Progenitor cell of endocrine pancreas (in vitro differentiated cells): ENCODE data around the gene TBC1D8. TPM values are rescaled to one million over a fixed set of nuclear protein-coding genes. Genes with fewer than 3 reads are reported as not detected.

Experiments
- DNase-seq: peaks from one replicate; pipeline ENCODE4 v3.0.0; 2021; ENCODE audit warnings: low spot score; ENCODE audit not compliant: unreplicated experiment
- H3K27ac Mint-ChIP-seq: 2 replicates; pipeline ENCODE4 v1.8.0; 2021; ENCODE audit warnings: mild to moderate bottlenecking, moderate library complexity, mixed read lengths
- H3K27me3 Mint-ChIP-seq: 2 replicates; pipeline ENCODE4 v1.8.0; 2021; ENCODE audit warnings: mixed read lengths
- H3K36me3 Mint-ChIP-seq: 2 replicates; pipeline ENCODE4 v1.8.0; 2022; ENCODE audit warnings: mixed read lengths; ENCODE audit not compliant: insufficient read depth
- H3K4me1 Mint-ChIP-seq: 2 replicates; pipeline ENCODE4 v1.8.0; 2021; ENCODE audit warnings: low read depth, mixed read lengths
- H3K4me3 Mint-ChIP-seq: 2 replicates; pipeline ENCODE4 v1.8.0; 2021; ENCODE audit warnings: low read depth, mild to moderate bottlenecking, moderate library complexity, mixed read lengths
- H3K9me3 Mint-ChIP-seq: 2 replicates; pipeline ENCODE4 v1.8.0; 2021; ENCODE audit warnings: low read depth, mixed read lengths
- CTCF ChIP-seq: fragments of 200-600 bp; sonication (generic); IDR thresholded peaks from one replicate; pipeline ENCODE4 v1.5.0; 2021; ENCODE audit warnings: antibody characterized with exemption, mild to moderate bottlenecking; ENCODE audit not compliant: unreplicated experiment
- total RNA-seq: library from RNA; stranded (reverse); gene quantifications from 2 replicates; pipeline ENCODE4 v1.2.1, GENCODE V29; 2021

Gene TBC1D8
- total RNA-seq, 1 donor from 2014 or later: 34.8 TPM

GRCh38 chr2:101149241-101150192, 1.7 kb downstream of the TBC1D8 start:
- DNase-seq: no peak

GRCh38 chr2:101148777-101149176, 2.4 kb downstream of the TBC1D8 start:
- H3K36me3 Mint-ChIP-seq: no peaks in the 10 kb centered on the region
- H3K4me1 Mint-ChIP-seq: peaks cover 44% of the 10 kb centered on the region
- no peak overlapping the region for H3K27ac Mint-ChIP-seq
- TF ChIP-seq CTCF: no peak
- H3K9me3 Mint-ChIP-seq: no peaks in the 10 kb centered on the region
- H3K27me3 Mint-ChIP-seq: peaks cover 17% of the 10 kb centered on the region
- peak overlapping the region; percentile 76 for H3K4me3 Mint-ChIP-seq
- no peak for DNase-seq

More at GRCh38 chr2:101149241-101150192, 1.7 kb downstream of the TBC1D8 start:
- Mint-ChIP-seq H3K27ac (peak overlapping the region; percentile 38), H3K4me3 (peak overlapping the region; percentile 76), H3K27me3 (peaks cover 17% of the 10 kb centered on the region), H3K9me3 (no peaks in the 10 kb centered on the region), H3K36me3 (no peaks in the 10 kb centered on the region), H3K4me1 (peaks cover 44% of the 10 kb centered on the region)
- TF ChIP-seq CTCF: no peak

GRCh38 chr2:101147971-101148370, 3.2 kb downstream of the TBC1D8 start:
- Mint-ChIP-seq H3K4me3 (peak overlapping the region; percentile 76), H3K4me1 (peaks cover 41% of the 10 kb centered on the region), H3K36me3 (no peaks in the 10 kb centered on the region), H3K9me3 (no peaks in the 10 kb centered on the region), H3K27me3 (peaks cover 11% of the 10 kb centered on the region), H3K27ac (no peak overlapping the region)
- no peak for DNase-seq
- TF ChIP-seq CTCF: no peak

- Mint-ChIP-seq H3K36me3 (no peaks in the 10 kb centered on the region), H3K4me3 (no peak overlapping the region), H3K4me1 (peaks cover 32% of the 10 kb centered on the region), H3K9me3 (peaks cover 3% of the 10 kb centered on the region), H3K27me3 (peaks cover 5% of the 10 kb centered on the region), H3K27ac (no peak overlapping the region)
- no peak for DNase-seq
- no peak for TF ChIP-seq CTCF
Observed at GRCh38 chr2:101147062-101147461, 4.1 kb downstream of the TBC1D8 start.

- TF ChIP-seq CTCF: no peak
- Mint-ChIP-seq H3K4me1 (peaks cover 29% of the 10 kb centered on the region), H3K9me3 (peaks cover 3% of the 10 kb centered on the region), H3K27ac (no peak overlapping the region), H3K4me3 (no peak overlapping the region), H3K27me3 (peaks cover 5% of the 10 kb centered on the region), H3K36me3 (no peaks in the 10 kb centered on the region)
- DNase-seq: no peak
Observed at GRCh38 chr2:101146535-101146934, 4.6 kb downstream of the TBC1D8 start.
